ENCODE measurements around the gene CNFN. TPM values are rescaled to one million over a fixed set of nuclear protein-coding genes. Genes with fewer than 3 reads are reported as not detected.
A peak's percentile ranks its signal among the peaks of the same experiment; 100 is the strongest.

Gene CNFN
- polyA plus RNA-seq, 2 of the 4 experiments (the other 2 are of a cell fraction): 5.1 to 33.2 TPM

DNA sequence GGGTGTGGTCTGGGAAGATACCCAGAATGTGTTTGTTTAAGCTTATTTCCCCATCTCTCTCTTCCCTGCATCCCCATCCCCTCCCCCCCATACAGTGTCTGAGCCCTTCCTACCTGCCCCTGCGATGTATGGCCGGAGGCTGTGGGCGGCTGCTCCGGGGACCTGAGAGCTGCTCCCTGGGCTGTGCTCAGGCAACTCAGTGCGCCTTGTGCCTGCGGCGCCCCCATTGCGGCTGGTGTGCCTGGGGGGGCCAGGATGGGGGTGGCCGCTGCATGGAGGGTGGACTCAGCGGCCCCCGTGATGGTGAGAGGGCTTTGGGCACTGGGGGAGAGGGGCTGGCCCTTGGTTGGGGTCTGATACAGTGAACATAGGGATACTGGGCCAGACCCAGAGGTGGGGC is 21.7 kb downstream of the CNFN start:
- ChIA-PET POLR2A (no interaction called here), CTCF (interaction anchor here (1.2 to 1.7 kb wide), 5 partner anchors 10 to 662 kb away, joined by 3 to 6 read pairs (median 5); no protein-coding TSS in a partner anchor)
- no peak for ATAC-seq
- no peak for DNase-seq (ENCODE audit: low read depth in 1 of 2, low spot score in 1 of 2)
- no peak for TF ChIP-seq KDM1A (IDR thresholded peaks at IDR 0.05; ENCODE audit: low read depth)
- 0 out of 5 replicates have a peak, but pooled peaks of 1 of the 2 experiments have one; percentile 24 for TF ChIP-seq JUN (IDR thresholded peaks at IDR 0.05)
- Histone ChIP-seq H3K27ac (no peak overlapping the region), H3K4me2 (no peak overlapping the region), H3K4me3 (no peak overlapping the region), H3K4me1 (no peaks in the 10 kb centered on the region), H3K9me3 (peaks cover 12% of the 10 kb centered on the region)
- WGBS (ENCODE audit: missing lambda C conversion rate): 92% methylated on average over 11 of the region's 11 CpGs
- FAIRE-seq: no peak

DNA sequence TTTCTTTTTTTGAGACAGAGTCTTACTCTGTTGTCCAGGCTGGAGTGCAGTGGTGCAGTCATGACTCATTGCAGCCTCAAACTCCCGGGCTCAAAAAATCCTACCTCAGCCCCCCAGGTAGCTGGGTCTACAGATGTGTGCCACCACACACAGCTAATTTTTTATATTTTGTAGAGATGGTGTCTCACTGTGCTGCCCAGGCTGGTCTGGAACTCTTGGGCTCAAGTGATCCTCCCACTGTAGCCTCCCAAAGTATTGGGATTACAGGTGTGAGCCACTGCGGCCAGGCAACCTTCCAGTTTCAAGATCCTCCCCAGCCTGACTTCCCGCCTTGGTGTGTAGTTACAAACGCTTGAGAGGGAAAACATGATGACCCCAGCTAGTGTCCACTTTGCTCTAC is 22.2 kb downstream of the CNFN start:
- no peak for ATAC-seq
- H3K27ac ChIP-seq: no peak overlapping the region
- H3K4me2 ChIP-seq: no peak overlapping the region
- no peaks in the 10 kb centered on the region for H3K4me1 ChIP-seq
- H3K4me3 ChIP-seq: no peak overlapping the region
- FAIRE-seq: no peak
- ChIA-PET POLR2A (no interaction called here), CTCF (interaction anchor here (1.2 to 1.7 kb wide), 5 partner anchors 10 to 661 kb away, joined by 3 to 6 read pairs (median 5); no protein-coding TSS in a partner anchor)
- WGBS (ENCODE audit: missing lambda C conversion rate): 87% methylated on average over 4 of the region's 4 CpGs
- TF ChIP-seq CHD4 (IDR thresholded peaks at IDR 0.05; ENCODE audit: borderline replicate concordance) (no peak), GATA3 (IDR thresholded peaks at IDR 0.05; ENCODE audit: borderline replicate concordance) (no peak), RAD21 (conservative IDR thresholded peaks at IDR 0.05 in 1 of 2, IDR thresholded peaks at IDR 0.05 in 1 of 2) (no peak), ESRRA (IDR thresholded peaks at IDR 0.05; ENCODE audit: borderline replicate concordance, low read length) (no peak), SREBF2 (IDR thresholded peaks at IDR 0.05) (no peak), FOSL2 (IDR thresholded peaks at IDR 0.05) (no peak), FOSL2 (CRISPR knock-in tag; IDR thresholded peaks at IDR 0.05) (no peak), POLR2AphosphoS2 (conservative IDR thresholded peaks at IDR 0.05; ENCODE audit: low read length) (no peak), ZNF302 (CRISPR knock-in tag; IDR thresholded peaks at IDR 0.05) (no peak), HEYL (CRISPR knock-in tag; IDR thresholded peaks at IDR 0.05) (no peak), TP53 (CRISPR knock-in tag; IDR thresholded peaks at IDR 0.05) (no peak)
- TF ChIP-seq, protein P1, sequence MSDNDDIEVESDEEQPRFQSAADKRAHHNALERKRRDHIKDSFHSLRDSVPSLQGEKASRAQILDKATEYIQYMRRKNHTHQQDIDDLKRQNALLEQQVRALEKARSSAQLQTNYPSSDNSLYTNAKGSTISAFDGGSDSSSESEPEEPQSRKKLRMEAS (IDR thresholded peaks at IDR 0.05): no peak
- TF ChIP-seq, protein P2, sequence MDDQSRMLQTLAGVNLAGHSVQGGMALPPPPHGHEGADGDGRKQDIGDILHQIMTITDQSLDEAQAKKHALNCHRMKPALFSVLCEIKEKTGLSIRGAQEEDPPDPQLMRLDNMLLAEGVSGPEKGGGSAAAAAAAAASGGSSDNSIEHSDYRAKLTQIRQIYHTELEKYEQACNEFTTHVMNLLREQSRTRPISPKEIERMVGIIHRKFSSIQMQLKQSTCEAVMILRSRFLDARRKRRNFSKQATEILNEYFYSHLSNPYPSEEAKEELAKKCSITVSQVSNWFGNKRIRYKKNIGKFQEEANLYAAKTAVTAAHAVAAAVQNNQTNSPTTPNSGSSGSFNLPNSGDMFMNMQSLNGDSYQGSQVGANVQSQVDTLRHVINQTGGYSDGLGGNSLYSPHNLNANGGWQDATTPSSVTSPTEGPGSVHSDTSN (IDR thresholded peaks at IDR 0.05): no peak
- no peak for DNase-seq (ENCODE audit: low read depth in 1 of 2, low spot score in 1 of 2)
- peaks cover 16% of the 10 kb centered on the region for H3K9me3 ChIP-seq

DNA sequence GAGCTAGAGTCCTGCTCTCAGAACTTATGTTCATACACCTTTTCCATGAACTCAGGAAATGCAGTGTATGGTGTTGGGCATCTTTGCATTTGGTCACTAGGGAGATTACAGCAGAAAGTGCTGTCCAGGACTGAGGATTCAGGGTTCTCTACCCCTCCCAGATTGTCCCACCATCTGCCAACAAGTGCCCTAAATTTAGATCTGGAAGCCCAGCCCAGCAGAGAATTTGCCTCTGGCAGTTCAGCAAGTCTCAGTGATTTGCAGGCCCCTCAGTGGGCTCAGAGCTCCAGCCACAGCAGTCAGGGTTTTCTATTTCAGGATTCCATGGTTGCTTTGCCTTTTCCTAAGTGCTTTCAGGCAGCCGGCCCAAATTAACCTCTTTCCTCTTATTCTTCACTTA is 23.4 kb downstream of the CNFN start:
- FAIRE-seq: no peak
- H3K4me3 ChIP-seq: no peak overlapping the region

More for the DNA sequence above, 23.4 kb downstream of the CNFN start:
- WGBS (ENCODE audit: missing lambda C conversion rate): 93% methylated on average over 1 of the region's 1 CpG
- ATAC-seq (no peak), DNase-seq (ENCODE audit: low read depth in 1 of 2, low spot score in 1 of 2) (no peak)
- CTCF ChIA-PET: interaction anchor here (0.8 to 1.0 kb wide), 2 partner anchors 24 to 40 kb away, joined by 3 to 4 read pairs; no protein-coding TSS in a partner anchor
- H3K4me1 ChIP-seq: no peaks in the 10 kb centered on the region
- POLR2A ChIA-PET: no interaction called here
- no peak overlapping the region for H3K27ac ChIP-seq
- H3K9me3 ChIP-seq: peaks cover 16% of the 10 kb centered on the region
- TF ChIP-seq JUN (IDR thresholded peaks at IDR 0.05) (no peak), CBX2 (IDR thresholded peaks at IDR 0.05; ENCODE audit: borderline replicate concordance, low read depth) (no peak), E2F6 (IDR thresholded peaks at IDR 0.05; ENCODE audit: borderline replicate concordance, low read depth) (no peak), CHD2 (IDR thresholded peaks at IDR 0.05; ENCODE audit: low read length, partially characterized antibody) (no peak), NR3C1 (IDR thresholded peaks at IDR 0.05) (no peak), ATOH8 (CRISPR knock-in tag; IDR thresholded peaks at IDR 0.05; ENCODE audit: low read depth) (no peak), HEYL (CRISPR knock-in tag; IDR thresholded peaks at IDR 0.05) (no peak)
- TF ChIP-seq, protein P2 (IDR thresholded peaks at IDR 0.05): no peak
- no peak overlapping the region for H3K4me2 ChIP-seq
